ENCODE measurements around the gene COL21A1.

COL21A1 gene

DNA sequence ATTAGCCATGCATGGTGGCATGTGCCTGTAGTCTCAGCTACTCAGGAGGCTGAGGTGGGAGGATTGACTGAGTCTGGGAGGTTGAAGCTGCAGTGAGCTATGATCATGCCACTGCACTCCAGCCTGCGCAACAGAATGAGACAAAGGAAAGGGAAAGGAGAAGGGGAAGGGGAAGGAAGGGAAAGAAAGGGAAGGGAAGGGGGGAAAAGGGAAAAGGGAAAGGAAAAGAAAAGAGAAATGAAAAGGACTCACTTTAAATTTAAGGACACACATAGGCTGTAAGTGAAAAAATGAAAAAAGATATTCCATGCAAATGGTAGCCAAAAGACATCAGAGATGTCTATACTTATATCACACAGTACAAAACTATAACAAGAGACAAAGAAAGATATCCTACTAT lies 74.2 kb downstream of the COL21A1 start:
- DNase-seq, result no peak

DNA sequence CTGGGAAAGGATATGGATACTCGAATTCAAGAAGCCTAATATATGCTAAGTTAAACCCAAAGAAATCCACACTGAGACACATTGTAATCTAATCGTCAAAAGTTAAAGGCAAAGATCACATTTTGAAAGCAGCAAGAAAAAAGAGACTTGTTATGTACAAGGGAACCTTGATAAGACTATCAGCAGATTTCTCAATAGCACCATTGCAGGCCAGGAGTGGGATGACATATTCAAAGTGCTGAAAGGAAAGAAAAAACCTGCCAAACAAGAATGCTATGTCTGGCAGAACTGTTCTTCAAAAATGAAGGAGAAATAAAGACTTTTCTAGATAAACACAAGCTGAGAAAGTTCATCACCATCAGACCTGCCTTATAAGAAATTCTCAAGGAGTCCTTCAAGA lies 75.2 kb downstream of the COL21A1 start:
- no peak for DNase-seq

DNA sequence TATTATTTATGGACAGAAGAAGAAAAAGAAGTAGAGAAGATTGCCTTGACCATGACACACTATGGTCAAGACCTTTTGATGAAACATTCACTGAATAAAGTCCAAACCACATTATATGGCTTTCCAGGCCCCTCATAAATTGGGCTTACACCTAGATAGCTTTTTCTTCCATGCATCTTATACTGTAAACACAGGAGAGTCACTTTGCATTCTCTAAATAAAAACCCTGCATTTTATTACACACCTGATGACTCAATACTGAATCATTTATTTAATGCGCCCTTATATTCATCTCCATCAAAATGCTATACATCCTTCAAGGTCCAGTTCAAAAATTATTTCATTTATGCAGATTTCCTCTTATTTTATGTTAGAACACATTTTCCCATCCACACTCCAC lies 78.0 kb downstream of the COL21A1 start:
- no peak for DNase-seq

DNA sequence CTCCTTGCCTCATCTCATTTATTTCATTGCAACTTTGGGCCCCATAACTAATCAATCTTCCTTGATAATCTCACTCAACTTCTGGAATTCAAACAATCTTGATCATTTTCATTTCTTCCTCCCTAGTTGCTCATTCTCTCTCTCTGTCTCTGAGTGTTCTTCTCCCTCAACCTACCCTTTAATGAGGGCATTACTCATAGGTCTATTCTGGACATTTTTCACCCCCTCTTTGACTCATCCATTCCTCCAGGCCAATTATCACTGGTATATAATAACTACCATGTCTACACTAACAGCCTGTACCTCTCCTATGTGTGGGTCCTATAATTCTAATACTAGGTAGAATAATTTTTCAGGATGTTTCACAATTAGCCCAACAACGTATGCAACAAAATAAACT lies 78.8 kb downstream of the COL21A1 start:
- no peak for DNase-seq

DNA sequence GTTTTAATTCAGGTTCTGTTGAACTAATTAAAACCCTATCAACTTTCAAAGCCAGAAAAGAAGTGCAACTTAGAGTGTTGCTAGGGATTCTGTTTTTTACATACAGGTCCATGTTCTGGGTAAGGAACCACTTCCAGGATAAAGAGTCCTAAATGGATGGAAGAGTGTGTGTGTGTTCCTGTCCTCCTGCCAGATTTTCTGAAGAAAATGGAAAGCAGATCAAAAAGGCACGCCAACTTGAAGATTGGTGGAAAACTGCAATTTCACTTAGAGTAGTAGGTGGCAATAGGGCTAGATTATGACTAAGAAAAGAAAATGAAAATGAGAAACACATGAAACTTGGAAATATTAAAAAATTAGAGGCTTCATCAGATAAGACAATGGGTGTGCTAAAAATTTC lies 85.3 kb downstream of the COL21A1 start:
- DNase-seq, result no peak

DNA sequence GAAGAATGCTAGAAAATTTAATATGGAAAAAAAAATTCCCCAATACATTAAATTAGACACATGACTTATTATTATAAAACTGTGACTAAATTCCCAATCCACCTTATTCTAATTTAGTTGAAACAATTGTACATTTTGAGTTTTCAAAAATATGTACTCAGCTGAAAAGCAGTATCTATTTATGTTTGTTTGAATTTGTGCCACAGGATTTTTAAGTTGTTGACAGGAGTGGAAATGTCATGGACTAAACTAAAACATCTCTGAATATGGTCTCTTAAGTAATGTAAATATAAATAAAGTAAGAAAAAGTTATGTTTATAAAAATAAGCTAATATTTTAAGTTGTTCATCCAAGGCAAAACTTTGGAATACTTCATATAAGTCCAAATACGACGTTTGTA lies 86.9 kb downstream of the COL21A1 start:
- DNase-seq, result no peak

DNA sequence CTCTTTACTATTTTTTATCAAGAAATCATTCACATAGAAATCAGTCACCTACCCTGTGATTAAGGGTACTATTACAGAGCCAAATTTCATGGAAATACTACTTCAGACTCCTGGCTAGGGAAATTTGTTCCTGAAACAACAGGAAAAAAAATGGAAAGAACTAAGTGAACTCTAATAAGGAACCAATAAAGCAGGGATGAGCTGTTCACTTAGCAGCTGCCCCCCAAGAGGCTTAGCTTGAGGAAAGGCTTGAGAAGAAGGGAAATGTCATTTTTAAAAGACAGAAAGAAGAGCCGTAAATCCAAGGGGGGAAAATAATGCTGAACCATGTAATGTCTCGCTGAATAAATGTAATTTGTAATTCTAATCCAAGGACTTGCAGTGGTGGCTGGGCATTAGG lies 88.8 kb downstream of the COL21A1 start:
- no peak for DNase-seq

DNA sequence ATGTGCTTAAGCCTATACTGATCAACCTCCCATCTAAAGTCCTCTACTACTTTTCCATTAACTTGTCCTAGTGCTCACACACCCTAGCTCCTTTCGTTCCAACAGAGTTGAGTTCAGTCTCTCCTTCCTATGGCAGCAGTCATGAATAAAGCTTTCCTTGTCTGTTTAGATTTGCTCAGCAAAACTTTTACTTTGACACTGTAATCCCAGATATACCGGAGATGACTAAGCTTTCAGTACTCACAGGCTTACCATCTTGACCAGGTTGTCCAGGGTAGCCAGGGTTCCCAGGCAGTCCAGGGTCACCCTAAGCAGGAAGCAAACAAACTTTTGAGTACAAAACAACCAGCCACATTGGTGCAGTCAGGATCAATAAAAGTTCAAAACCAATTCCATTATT lies 90.7 kb downstream of the COL21A1 start:
- DNase-seq, result no peak

DNA sequence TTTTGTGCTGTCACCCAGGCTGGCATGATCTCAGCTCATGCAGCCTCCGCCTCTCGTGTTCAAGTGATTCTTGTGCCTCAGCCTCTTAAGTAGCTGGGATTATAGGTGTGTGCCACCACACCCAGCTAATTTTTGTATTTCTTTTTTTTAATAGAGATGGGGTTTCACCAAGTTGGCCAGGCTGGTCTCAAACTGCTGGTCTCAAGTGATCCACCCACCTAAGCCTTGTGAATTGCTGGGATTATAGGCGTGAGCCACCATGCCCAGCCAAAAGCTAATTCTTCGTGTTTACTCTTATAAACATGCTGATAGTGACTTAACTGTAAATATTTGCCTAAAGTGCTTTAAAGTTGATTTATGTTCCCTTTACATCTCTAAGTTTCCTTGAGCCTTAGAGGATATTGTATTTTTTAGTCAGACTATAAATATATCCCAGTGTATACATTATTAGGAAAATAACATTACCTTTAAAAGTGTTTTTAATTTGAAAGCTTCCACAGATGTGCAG lies 91.7 kb downstream of the COL21A1 start:
- no peak for DNase-seq

DNA sequence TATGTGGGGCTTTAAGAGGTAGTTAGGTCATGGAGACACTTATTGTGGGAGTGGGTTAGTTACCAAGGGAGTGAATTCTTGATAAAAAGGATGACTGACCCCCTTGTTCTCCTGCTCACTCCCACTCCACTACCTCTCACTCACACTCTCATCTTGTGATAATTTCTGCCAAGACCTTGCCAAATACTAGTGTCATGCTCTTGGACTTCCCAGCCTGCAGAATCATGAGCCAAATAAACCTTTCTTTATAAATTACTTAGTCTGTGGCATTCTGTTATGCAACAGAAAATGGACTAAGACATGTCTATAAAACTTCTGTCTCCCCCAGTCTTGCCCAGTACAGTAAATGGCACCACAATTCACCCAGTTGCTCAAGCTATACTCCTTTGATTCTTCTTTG lies 93.3 kb downstream of the COL21A1 start:
- no peak for DNase-seq

DNA sequence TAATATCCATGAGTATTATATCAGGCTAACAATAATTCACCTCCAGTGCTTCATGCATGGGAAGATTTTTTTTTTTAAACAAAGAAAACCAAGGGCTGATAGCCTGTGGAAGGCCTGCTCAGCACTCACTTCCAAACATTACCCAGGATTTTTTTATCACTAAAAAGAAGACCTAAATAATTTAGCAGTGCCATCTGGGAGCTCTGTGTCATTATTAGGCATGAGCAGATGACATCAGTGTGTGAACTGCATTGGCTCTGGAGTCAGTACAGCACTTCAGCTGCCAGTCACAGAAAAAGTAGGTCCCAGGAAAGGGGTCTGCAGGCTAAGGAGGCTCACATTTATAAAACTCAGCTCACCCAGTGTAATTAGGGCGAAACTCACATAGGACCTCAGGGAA lies 94.8 kb downstream of the COL21A1 start:
- no peak for DNase-seq

DNA sequence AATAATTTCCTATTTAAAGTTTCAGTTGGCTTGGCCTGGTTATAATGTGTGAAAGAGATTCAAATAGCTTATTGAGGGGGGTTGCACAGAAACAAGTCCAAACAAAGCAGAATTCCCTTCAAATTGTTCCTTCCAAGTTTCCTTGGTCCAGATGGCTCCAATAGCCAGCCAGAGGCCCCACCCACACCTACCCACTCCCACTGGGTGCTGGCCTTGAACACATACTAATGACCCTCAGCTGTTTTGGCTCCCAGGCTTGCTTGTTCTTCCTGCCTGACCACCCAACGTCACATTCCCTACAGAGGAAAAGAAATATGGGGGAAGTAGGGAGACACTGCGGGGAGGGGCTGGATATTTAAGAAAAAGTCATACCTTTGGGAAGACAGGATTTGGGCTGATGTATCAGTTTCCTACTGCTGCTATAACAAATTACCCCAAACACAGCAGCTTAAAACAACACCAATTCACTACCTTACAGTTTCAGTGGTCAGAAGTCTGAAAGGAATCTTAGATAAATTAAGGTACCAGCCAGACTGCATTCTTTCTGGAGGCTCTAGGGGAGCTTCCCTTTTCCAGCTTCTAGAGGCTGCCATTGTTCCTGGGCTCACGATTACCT lies 95.7 kb downstream of the COL21A1 start:
- DNase-seq, result no peak

DNA sequence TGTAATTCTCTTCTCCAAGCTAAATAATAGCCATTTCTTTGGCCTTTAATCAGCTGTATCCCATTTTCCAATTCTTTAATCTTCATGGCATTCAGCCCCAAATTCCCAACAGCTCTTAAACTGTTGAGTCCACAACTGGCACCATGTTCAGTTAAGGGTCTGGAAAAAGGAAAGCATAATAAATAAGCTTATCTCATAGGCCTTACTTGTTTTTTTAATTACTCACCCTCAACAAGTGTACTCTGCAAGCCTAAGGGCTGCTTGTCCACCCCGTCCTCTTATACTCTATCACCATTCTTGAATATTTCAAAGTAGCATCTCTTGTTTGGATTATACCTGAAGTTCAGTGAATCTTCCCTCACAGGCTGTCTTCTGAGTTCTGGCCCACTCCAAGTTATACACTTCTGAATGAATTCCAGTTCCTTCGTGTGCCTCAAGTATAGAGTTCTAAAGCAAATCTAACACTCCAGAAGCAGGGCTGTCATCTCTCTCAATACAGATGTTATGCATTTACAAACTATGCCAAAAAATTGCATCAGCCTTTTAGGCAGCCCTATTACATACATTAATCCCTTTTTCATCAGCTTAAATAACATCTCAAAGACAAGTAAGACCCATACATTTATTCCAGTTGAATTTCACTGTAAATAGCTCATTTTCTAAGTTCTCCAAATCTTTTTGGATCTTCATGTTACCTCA lies 98.7 kb downstream of the COL21A1 start:
- no peak for DNase-seq

DNA sequence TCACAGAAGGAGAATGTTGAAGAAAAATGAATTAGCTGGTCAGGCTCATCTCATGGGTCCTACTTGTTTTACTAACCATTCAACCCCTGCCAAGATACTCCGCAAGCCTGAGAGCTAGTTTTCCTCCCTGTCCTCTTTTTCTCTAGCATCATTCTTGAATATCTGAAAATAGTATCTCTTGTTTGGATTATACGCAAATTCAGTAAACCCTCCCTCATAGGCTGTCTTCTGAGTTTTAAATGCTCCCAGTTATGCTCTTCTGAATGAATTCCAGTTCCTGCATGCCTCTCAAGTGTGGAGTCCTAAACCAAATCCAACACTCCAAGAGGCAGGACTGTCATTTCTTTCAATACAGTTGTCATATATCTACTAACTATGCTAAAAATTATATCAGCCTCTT lies 99.6 kb downstream of the COL21A1 start:
- no peak for DNase-seq

DNA sequence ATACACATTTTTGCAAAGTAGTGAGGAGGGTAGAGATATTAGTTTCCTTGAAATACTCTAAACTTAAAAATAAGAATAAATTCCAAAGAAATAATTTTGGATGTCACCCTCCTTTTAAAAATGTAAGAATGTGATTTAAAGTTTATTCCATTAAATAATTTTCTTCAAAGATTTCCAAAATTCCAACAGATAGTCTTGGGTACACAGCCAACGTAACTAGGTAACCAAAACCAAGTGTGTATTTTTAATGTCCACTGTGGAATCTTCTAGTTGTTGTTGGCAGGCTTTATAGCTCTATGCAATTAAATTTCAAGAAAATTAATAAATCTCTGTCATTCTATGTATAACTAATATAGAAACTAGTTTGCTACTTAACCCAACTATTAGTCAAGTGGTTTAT lies 101.3 kb downstream of the COL21A1 start:
- no peak for DNase-seq

DNA sequence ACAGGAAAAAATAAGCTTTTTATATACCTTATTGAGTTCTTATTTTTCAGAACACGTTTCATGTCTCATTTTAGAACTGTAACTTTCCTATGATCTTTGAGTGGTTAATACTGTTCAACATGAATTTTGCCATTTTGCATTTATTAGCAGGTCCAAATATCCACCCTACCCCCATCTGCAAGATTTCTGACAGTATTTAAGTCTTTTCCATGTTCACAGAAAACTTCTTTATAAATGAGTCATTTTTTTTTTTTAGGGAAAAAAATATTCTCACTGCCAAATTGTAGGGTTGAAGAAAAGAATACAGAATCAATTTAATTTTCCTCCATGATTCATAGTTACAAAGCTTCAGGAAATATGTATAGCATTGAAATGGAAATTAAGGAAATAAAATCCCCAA lies 101.8 kb downstream of the COL21A1 start:
- no peak for DNase-seq

DNA sequence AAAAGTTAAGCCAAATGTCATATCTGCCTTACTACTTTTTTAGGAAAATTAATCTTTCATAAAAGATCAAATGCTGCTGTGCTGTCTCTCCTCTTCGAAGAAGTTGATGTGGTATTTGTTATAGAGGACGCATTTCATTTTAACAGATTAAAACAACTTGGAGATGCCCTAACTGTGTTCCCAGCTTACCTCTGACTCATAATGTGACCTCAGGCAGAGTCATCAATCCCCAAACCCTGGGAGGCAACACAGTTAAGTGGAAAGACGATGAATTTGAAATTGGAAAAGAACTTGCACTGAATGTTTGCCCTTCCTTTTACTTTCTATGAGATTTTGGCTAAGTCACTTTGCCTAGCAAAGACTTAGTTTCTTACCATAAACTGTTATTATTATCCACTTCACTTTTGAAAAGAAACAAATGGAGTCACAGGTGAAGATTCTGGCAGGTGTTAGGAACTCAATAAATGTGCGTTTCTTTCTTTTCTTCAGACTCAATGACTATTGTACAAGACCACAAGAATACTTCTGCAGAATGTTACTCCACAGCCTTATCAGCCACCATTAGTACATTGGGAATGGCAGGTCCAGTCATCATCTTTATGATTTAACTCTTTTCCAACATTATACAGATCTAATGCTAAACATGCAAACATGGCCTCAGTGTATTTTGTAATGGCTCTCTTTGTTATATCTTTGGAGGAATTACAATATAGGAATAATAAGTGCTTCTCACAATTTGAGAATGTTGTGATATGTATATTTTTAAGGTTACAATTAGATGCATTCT lies 102.6 kb downstream of the COL21A1 start:
- DNase-seq, result no peak

DNA sequence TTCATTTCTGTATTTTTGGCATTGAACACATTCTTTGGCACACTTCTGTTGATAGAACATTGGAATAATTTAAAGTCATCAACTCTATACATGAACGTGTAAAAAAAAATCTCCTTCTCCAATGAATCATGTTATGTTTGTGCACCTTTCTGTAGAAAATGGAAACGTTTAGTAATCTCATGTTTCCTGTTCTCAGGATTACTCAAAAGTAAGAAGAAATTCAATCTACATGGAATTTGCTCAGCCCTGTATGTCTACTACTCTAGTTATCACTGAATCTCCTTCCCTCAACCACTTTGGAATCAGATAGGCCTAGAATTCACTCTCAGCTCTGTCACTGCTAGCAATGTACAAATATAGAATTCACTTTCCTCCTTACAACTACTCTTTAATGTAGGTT lies 103.6 kb downstream of the COL21A1 start:
- no peak for DNase-seq

DNA sequence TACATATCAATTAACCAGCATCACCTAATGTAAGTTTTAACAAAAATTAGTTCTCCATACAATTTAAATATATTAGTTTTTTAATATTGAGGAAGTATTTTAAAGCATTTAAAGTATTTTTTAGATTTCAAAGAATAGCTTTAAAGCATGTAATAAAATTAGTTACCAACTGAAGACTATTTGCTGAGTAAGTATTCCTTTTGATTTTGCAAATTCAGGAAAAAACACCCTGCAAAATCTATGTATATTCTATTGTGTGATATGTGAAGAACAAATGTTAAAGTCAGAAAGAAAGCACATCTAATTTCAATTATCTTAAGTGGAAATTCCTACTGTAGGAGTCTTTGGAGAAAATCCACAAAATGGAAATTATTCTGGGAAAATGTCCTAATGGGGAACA lies 107.3 kb downstream of the COL21A1 start:
- no peak for DNase-seq

DNA sequence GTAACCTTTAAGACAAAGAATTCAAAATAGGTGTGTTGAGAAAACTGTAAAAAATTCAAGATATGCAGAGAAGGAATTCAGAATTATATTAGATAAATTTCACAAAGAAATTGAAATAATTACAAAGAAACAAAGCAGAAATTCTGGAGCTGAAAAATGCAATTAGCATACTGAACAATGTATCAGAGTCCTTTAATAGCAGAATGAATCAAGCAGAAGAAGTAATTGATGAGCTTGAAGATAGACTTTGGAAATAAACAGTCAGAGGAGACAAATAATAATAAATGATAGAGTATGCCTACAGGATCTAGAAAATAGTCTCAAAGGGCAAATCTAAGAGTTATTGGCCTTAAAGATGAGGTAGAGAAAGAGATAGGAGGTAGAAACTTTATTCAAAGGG lies 131.7 kb downstream of the COL21A1 start:
- DNase-seq, result no peak

DNA sequence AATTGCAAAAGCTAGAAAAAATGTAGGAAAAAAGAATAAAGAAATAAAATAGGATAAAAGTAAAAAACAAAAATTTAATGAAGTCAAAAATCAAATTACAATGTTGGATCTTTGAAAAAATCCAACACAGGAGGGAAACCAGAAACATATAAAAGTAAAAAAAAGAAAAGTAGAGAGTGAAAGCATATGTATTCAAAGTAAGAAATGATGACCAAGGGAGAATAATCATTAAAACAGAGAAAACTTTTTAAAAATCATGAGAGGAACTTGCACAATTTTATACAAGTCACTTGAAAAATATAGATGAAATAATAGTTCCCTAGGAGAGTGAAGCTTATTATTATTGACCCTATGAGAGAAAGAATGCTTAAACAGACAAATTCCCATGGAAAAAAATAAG lies 138.2 kb downstream of the COL21A1 start:
- no peak for DNase-seq

DNA sequence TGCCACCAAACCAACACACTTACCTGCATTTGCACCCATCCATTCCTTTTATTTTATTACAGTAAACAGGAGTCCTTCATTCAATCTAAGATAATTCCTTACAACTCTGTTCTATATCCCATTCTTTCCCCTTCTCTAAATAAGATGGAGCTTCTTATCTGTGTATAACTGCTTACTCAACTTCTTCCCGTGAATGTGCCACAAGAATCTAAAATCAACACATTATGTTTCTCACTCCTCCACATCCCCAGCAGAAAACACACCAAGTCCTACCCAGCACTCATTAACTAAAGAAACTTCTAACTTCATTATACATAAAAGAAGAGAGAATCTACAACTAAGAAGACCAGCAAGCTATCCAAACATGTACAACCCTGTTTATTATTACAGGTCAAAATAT lies 141.1 kb downstream of the COL21A1 start:
- no peak for DNase-seq

DNA sequence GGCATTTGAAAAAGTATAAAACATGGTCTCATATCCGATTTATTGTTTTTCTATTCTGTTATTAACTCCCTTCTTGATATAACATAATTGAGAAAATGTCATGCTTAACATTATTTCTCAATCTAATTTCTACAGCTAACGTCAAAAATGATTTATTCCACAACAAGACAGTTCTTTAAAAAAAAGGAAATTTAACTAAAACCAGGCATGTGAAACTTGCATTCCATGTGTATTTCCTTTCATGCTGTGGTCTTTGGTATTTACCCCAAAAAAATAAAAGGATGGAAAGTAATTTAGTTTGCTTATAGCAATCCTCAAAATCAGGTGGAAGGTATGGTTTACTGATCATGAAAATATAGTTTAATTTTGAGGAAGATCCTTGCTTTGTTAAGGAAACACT lies 142.8 kb downstream of the COL21A1 start:
- no peak for DNase-seq

DNA sequence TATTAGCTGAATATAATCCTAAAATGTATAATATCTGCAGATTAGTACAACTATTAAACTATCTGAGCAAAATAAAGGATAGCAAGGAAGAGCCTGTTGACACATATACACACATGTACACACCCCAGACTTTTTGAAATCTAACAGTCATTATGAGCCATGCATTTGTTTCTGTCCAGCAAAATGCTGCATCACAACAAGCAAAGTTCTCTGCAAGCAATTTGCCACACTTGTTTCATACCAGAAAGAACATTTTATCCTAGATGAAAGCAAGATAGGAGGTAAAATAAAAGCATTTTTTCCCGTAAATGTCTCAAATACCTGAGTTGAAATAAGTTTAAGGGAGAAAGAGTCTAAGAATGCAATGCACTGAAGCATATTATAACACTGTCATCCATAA lies 145.2 kb downstream of the COL21A1 start:
- DNase-seq, result no peak

Measured in NCI-H2081 (cell line).